Activated gamma-delta T cell treated with anti-CD3 and anti-CD28 coated beads, Interleukin-2, amount 50 U/mL, for 16 hours (primary cell): ENCODE results near the gene LRIT1.
A peak's percentile ranks its signal among the peaks of the same experiment; 100 is the strongest.

Source experiments
- DNase-seq: peaks from one replicate; pipeline ENCODE4 v3.0.0-alpha.2; 2020; ENCODE audit warnings: low read depth

LRIT1 gene

GRCh38 chr10:84214046-84214572 lies 27.2 kb downstream of the LRIT1 start:
- DNase-seq: no peak

GRCh38 chr10:84213076-84213475 lies 28.3 kb downstream of the LRIT1 start:
- no peak for DNase-seq

- DNase-seq: no peak
Observed at GRCh38 chr10:84212014-84212413, 29.3 kb downstream of the LRIT1 start.

GRCh38 chr10:84211566-84211965 lies 29.8 kb downstream of the LRIT1 start:
- no peak for DNase-seq

GRCh38 chr10:84208023-84208422 lies 33.3 kb downstream of the LRIT1 start:
- no peak for DNase-seq

GRCh38 chr10:84205853-84206525 lies 35.4 kb downstream of the LRIT1 start:
- DNase-seq: no peak

- peak; percentile 57 for DNase-seq
Observed at GRCh38 chr10:84205049-84205852, 36.1 kb downstream of the LRIT1 start.

- DNase-seq: no peak
Observed at GRCh38 chr10:84204610-84205009, 36.7 kb downstream of the LRIT1 start.

GRCh38 chr10:84204122-84204521 lies 37.2 kb downstream of the LRIT1 start:
- no peak for DNase-seq

GRCh38 chr10:84202349-84202748 lies 39.0 kb downstream of the LRIT1 start:
- DNase-seq: no peak

- DNase-seq: no peak
Observed at GRCh38 chr10:84201682-84202081, 39.7 kb downstream of the LRIT1 start.

- DNase-seq: no peak
Observed at GRCh38 chr10:84201244-84201606, 40.1 kb downstream of the LRIT1 start.

- no peak for DNase-seq
Observed at GRCh38 chr10:84200537-84201243, 40.7 kb downstream of the LRIT1 start.

- no peak for DNase-seq
Observed at GRCh38 chr10:84198206-84198915, 43.0 kb downstream of the LRIT1 start.

- no peak for DNase-seq
Observed at GRCh38 chr10:84197643-84198042, 43.7 kb downstream of the LRIT1 start.

- no peak for DNase-seq
Observed at GRCh38 chr10:84196941-84197340, 44.4 kb downstream of the LRIT1 start.

- no peak for DNase-seq
Observed at GRCh38 chr10:84196083-84196482, 45.3 kb downstream of the LRIT1 start.

GRCh38 chr10:84195044-84195830 lies 46.1 kb downstream of the LRIT1 start:
- DNase-seq: no peak

GRCh38 chr10:84194424-84195043 lies 46.8 kb downstream of the LRIT1 start, which contains the start of gene CDHR1:
Gene CDHR1 (plus strand): TSS chr10:84194537. CDS start chr10:84194761, 224 bp downstream.
- DNase-seq: peak; percentile 37

GRCh38 chr10:84193846-84194423 lies 47.4 kb downstream of the LRIT1 start:
- DNase-seq: no peak
